ENCODE measurements around the gene LSM2. TPM values are rescaled to one million over a fixed set of nuclear protein-coding genes. Genes with fewer than 3 reads are reported as not detected.

LSM2 gene
- total RNA-seq, 2 experiments from 2014 or later, result 172 to 174 TPM

DNA sequence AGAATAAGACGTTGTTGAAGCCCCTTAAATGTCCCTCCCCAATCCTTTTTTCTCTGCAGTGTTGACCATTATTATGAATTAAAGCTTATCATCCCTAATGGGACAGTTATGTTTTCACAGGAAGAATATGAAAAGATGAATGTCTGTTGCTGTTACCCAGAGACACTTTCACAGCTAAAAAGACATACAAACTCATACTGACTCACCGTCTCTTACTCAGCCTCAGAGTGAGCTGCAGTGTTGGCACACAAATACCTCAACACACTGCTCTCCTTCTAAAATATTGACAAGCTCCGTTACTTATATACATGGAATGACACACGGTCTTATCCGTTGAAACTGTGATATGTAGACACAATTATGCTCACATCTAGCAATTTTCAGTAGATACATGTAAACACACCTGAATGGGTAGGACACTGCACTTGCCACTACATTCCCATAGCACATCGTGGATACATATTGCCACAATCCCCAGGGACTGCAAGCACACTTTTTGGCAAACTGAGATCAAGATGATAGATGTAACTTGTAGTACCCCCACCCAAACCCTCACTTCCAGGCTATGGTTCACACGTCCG, 53.9 kb downstream of the LSM2 start:
- intact Hi-C loops (cut with micrococcal nuclease), result no loop called here
- CTCF ChIA-PET, result interaction anchor here (0.6 to 1.4 kb wide), 2 partner anchors 17 to 400 kb away, joined by 3 to 9 read pairs; no protein-coding TSS in a partner anchor

DNA sequence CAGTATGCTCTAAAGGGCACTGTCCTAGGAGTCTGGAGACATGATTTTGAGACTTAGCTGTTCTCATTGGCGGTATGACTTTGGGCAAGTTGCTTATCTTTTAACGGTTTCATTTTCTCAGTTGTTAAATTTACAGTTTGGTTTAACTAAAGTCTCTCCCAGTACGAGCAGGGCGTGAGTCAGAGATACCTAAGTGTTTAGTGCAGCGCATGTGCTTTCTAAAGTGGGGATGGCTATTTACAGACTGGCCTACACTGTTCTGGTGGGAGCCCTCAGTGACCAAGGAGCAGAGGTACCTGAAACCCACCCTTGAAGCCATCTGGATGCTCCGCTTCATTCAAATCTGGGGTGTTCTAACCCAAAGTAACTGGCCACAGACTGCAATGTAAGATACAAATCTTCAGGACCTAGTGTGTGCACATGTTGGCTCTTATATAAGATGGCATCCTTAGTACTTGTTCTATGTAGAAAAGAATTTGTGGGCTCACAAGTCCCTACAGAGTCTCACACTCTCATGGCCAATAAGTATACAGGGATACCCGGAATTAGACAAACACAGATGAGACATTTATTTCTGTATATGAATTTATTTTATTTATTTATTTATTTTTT, 56.2 kb downstream of the LSM2 start:
- Mint-ChIP-seq H3K4me1 (ENCODE audit: low read depth) (no peaks in the 10 kb centered on the region), H3K9me3 (no peaks in the 10 kb centered on the region), H3K36me3 (ENCODE audit: low read depth) (peaks cover 32% of the 10 kb centered on the region), H3K27me3 (ENCODE audit: low read depth) (no peaks in the 10 kb centered on the region), H3K27ac (no peak overlapping the region), H3K4me3 (no peak overlapping the region)
- CTCF ChIA-PET, result interaction anchor here (1.0 kb wide), 1 partner anchor 19 kb away, joined by 3 read pairs; no protein-coding TSS in a partner anchor
- intact Hi-C loops (cut with micrococcal nuclease), result no loop called here
- no peak for DNase-seq

More for the DNA sequence above, 53.9 kb downstream of the LSM2 start:
- Mint-ChIP-seq H3K9me3 (no peaks in the 10 kb centered on the region), H3K27ac (no peak overlapping the region), H3K27me3 (ENCODE audit: low read depth) (no peaks in the 10 kb centered on the region), H3K4me1 (ENCODE audit: low read depth) (no peaks in the 10 kb centered on the region), H3K4me3 (no peak overlapping the region), H3K36me3 (ENCODE audit: low read depth) (peaks cover 23% of the 10 kb centered on the region)
- DNase-seq, result no peak

DNA sequence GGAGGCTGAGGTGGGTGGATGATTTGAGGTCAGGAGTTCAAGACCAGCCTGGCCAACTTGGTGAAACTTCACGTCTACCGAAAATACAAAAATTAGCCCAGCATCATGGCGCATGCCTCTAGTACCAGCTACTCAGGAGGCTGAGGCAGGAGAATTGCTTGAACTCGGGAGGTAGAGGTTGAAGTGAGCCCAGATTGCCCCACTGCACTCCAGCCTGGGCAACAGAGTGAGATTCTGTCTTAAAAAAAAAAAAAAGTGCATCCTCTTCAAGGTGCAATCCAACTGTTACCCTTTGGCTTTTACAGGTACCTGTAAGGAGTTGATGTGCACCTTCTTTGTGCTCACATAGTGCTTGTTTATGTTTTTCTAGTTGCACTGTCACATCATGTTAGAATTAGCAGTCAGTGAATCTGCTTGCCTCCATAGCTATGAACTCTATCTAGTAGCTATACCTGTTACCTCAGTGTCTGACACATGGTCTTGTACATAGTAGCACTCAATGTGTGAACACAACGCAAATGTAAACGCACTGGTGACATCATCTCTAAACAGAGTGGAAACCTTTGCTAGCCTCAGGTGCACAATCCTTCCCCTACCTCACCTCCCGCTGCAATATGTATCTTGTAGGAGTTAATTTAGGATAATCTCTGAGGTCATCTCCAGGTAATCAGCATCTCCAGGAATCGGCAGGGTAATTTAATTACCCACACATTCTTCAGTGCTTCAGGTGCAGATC, 57.3 kb downstream of the LSM2 start:
- H3K9me3 Mint-ChIP-seq, result no peaks in the 10 kb centered on the region
- H3K27me3 Mint-ChIP-seq (ENCODE audit: low read depth), result no peaks in the 10 kb centered on the region
- no peak overlapping the region for H3K4me3 Mint-ChIP-seq
- intact Hi-C loops (cut with micrococcal nuclease), result no loop called here
- CTCF ChIA-PET, result interaction anchor here (0.6 to 1.0 kb wide), 2 partner anchors 20 to 1120 kb away, joined by 3 to 4 read pairs; no protein-coding TSS in a partner anchor
- peaks cover 39% of the 10 kb centered on the region for H3K36me3 Mint-ChIP-seq (ENCODE audit: low read depth)
- no peak overlapping the region for H3K27ac Mint-ChIP-seq
- DNase-seq, result no peak
- no peaks in the 10 kb centered on the region for H3K4me1 Mint-ChIP-seq (ENCODE audit: low read depth)

Other genes starting within 250 kb of the LSM2 start
- 100 to 1,000 TPM; 165 to 173 TPM for gene LTA, start 234.7 kb downstream of the LSM2 start, total RNA-seq
- gene TNF, start 231.4 kb downstream of the LSM2 start, total RNA-seq, result 10 to 100 TPM; 31.6 to 33.2 TPM
- gene LTB, start 224.5 kb downstream of the LSM2 start, total RNA-seq, result 10 to 100 TPM; 50.5 to 52.3 TPM
- 10 to 100 TPM; 11.5 to 12.5 TPM for gene LST1, start 220.7 kb downstream of the LSM2 start, total RNA-seq
- gene NCR3, start 214.0 kb downstream of the LSM2 start, total RNA-seq, result 1 to 10 TPM; 2.8 TPM
- gene AIF1, start 191.7 kb downstream of the LSM2 start, total RNA-seq, result 100 to 1,000 TPM; 120 to 129 TPM
- 100 to 1,000 TPM; 283 to 304 TPM for gene PRRC2A, start 186.3 kb downstream of the LSM2 start, total RNA-seq
- 100 to 1,000 TPM; 286 to 295 TPM for gene BAG6, start 154.3 kb downstream of the LSM2 start, total RNA-seq
- gene APOM, start 151.1 kb downstream of the LSM2 start, total RNA-seq, result 1 to 10 TPM; 2.6 to 3.7 TPM
- gene C6orf47, start 146.2 kb downstream of the LSM2 start, total RNA-seq, result 1 to 10 TPM; 8.8 to 9.0 TPM
- 10 to 100 TPM; 31.2 to 32.4 TPM for gene GPANK1, start 142.0 kb downstream of the LSM2 start, total RNA-seq
- gene CSNK2B, start 140.9 kb downstream of the LSM2 start, total RNA-seq, result 100 to 1,000 TPM; 215 to 219 TPM
- gene LY6G5B, start 137.0 kb downstream of the LSM2 start, total RNA-seq, result 1 to 10 TPM; 6.4 to 6.5 TPM
- 1 to 10 TPM in 1 of 2 experiments, under 1 TPM in 1; 0.93 to 1.4 TPM for gene LY6G5C, start 125.9 kb downstream of the LSM2 start, total RNA-seq
- gene ABHD16A, start 103.6 kb downstream of the LSM2 start, total RNA-seq, result 10 to 100 TPM; 19.9 to 22.5 TPM
- not detected for gene LY6G6F, start 100.1 kb downstream of the LSM2 start, total RNA-seq
- gene LY6G6D, start 91.6 kb downstream of the LSM2 start, total RNA-seq, result not detected
- gene LY6G6C, start 85.2 kb downstream of the LSM2 start, total RNA-seq, result not detected
- gene MPIG6B, start 83.6 kb downstream of the LSM2 start, total RNA-seq, result under 1 TPM in 1 of 2 experiments, not detected in 1; 0.49 TPM
- gene DDAH2, start 77.7 kb downstream of the LSM2 start, total RNA-seq, result 10 to 100 TPM in 1 of 2 experiments, 1 to 10 TPM in 1; 8.5 to 11.3 TPM
- 100 to 1,000 TPM; 348 to 353 TPM for gene CLIC1, start 70.4 kb downstream of the LSM2 start, total RNA-seq
- 100 to 1,000 TPM; 101 to 105 TPM for gene MSH5, start 67.0 kb downstream of the LSM2 start, total RNA-seq
- gene SAPCD1, start 44.3 kb downstream of the LSM2 start, total RNA-seq, result 10 to 100 TPM in 1 of 2 experiments, 1 to 10 TPM in 1; 9.8 to 10.5 TPM
- gene VWA7, start 29.6 kb downstream of the LSM2 start, total RNA-seq, result under 1 TPM; 0.69 to 0.89 TPM
- 100 to 1,000 TPM; 157 to 161 TPM for gene VARS1, start 11.2 kb downstream of the LSM2 start, total RNA-seq
- under 1 TPM; 0.86 to 0.95 TPM for gene HSPA1L, start 8.3 kb upstream of the LSM2 start, total RNA-seq
- gene HSPA1A, start 8.6 kb upstream of the LSM2 start, total RNA-seq, result 10 to 100 TPM; 19.8 to 23.1 TPM
- gene HSPA1B, start 20.8 kb upstream of the LSM2 start, total RNA-seq, result 10 to 100 TPM; 47.8 to 50.1 TPM
- 1 to 10 TPM; 8.4 to 9.2 TPM for gene NEU1, start 55.9 kb upstream of the LSM2 start, total RNA-seq
- gene SLC44A4, start 72.0 kb upstream of the LSM2 start, total RNA-seq, result under 1 TPM in 1 of 2 experiments, not detected in 1; 0.10 TPM
- 10 to 100 TPM; 33.0 to 37.3 TPM for gene EHMT2, start 90.7 kb upstream of the LSM2 start, total RNA-seq
- gene ZBTB12, start 95.1 kb upstream of the LSM2 start, total RNA-seq, result under 1 TPM; 0.57 to 0.69 TPM
- 1 to 10 TPM; 1.6 to 2.1 TPM for gene C2, start 120.8 kb upstream of the LSM2 start, total RNA-seq
- gene CFB, start 139.1 kb upstream of the LSM2 start, total RNA-seq, result 1 to 10 TPM in 1 of 2 experiments, under 1 TPM in 1; 0.74 to 1.7 TPM
- 10 to 100 TPM; 83.2 to 87.4 TPM for gene NELFE, start 152.0 kb upstream of the LSM2 start, total RNA-seq
- gene SKIC2, start 152.2 kb upstream of the LSM2 start, total RNA-seq, result 100 to 1,000 TPM in 1 of 2 experiments, 10 to 100 TPM in 1; 93.6 to 101 TPM
- 10 to 100 TPM; 12.5 to 13.0 TPM for gene DXO, start 165.2 kb upstream of the LSM2 start, total RNA-seq
- gene C4A, start 175.1 kb upstream of the LSM2 start, total RNA-seq, result 1 to 10 TPM; 3.2 to 3.5 TPM
- 1 to 10 TPM; 2.7 to 3.3 TPM for gene C4B, start 207.8 kb upstream of the LSM2 start, total RNA-seq
- gene CYP21A2, start 231.4 kb upstream of the LSM2 start, total RNA-seq, result under 1 TPM in 1 of 2 experiments, not detected in 1; 0.19 TPM

Data from activated naive CD4-positive, alpha-beta T cell treated with anti-CD3 and anti-CD28 coated beads for 36 hours (primary cell).